ENCODE measurements around the gene LRRC37B.
"Not testable (repeated sequence)": the region's sequence is repeated elsewhere in the genome, so short reads cannot be mapped to it uniquely, and the experiment has no call there.

LRRC37B gene

GRCh38 chr17:32020943-32021614, 13.9 kb downstream of the LRRC37B start:
- Mint-ChIP-seq H3K36me3 (peaks cover 6% of the 10 kb centered on the region), H3K27ac (no peak overlapping the region), H3K9me3 (ENCODE audit: low read depth) (no peaks in the 10 kb centered on the region), H3K4me1 (ENCODE audit: low read depth) (peaks cover 14% of the 10 kb centered on the region), H3K27me3 (no peaks in the 10 kb centered on the region), H3K4me3 (no peak overlapping the region)

- Mint-ChIP-seq H3K4me3 (no peak overlapping the region), H3K27ac (no peak overlapping the region), H3K9me3 (ENCODE audit: low read depth) (no peaks in the 10 kb centered on the region), H3K4me1 (ENCODE audit: low read depth) (peaks cover 9% of the 10 kb centered on the region), H3K36me3 (peaks cover 4% of the 10 kb centered on the region), H3K27me3 (no peaks in the 10 kb centered on the region)
These were observed 14.4 kb downstream of the LRRC37B start for GRCh38 chr17:32021615-32021955.

GRCh38 chr17:32022554-32022953, 15.4 kb downstream of the LRRC37B start:
- not testable (repeated sequence) for H3K36me3 Mint-ChIP-seq; H3K4me3 Mint-ChIP-seq; H3K27ac Mint-ChIP-seq; H3K9me3 Mint-ChIP-seq (ENCODE audit: low read depth); H3K4me1 Mint-ChIP-seq (ENCODE audit: low read depth); H3K27me3 Mint-ChIP-seq

GRCh38 chr17:32027271-32027670, 20.1 kb downstream of the LRRC37B start:
- H3K4me3 Mint-ChIP-seq; H3K9me3 Mint-ChIP-seq (ENCODE audit: low read depth); H3K36me3 Mint-ChIP-seq; H3K27me3 Mint-ChIP-seq; H3K27ac Mint-ChIP-seq; H3K4me1 Mint-ChIP-seq (ENCODE audit: low read depth): not testable (repeated sequence)

GRCh38 chr17:32033223-32033622, 26.0 kb downstream of the LRRC37B start:
- H3K36me3 Mint-ChIP-seq: peaks cover 2% of the 10 kb centered on the region
- H3K9me3 Mint-ChIP-seq (ENCODE audit: low read depth): no peaks in the 10 kb centered on the region
- no peak overlapping the region for H3K27ac Mint-ChIP-seq
- no peak overlapping the region for H3K4me3 Mint-ChIP-seq
- no peaks in the 10 kb centered on the region for H3K27me3 Mint-ChIP-seq
- H3K4me1 Mint-ChIP-seq (ENCODE audit: low read depth): no peaks in the 10 kb centered on the region

- H3K4me1 Mint-ChIP-seq (ENCODE audit: low read depth); H3K27ac Mint-ChIP-seq; H3K4me3 Mint-ChIP-seq; H3K36me3 Mint-ChIP-seq; H3K27me3 Mint-ChIP-seq; H3K9me3 Mint-ChIP-seq (ENCODE audit: low read depth): not testable (repeated sequence)
These were observed 26.6 kb downstream of the LRRC37B start for GRCh38 chr17:32033812-32034211.

GRCh38 chr17:32040246-32040645, 33.1 kb downstream of the LRRC37B start:
- H3K27ac Mint-ChIP-seq; H3K4me3 Mint-ChIP-seq; H3K36me3 Mint-ChIP-seq; H3K4me1 Mint-ChIP-seq (ENCODE audit: low read depth); H3K27me3 Mint-ChIP-seq; H3K9me3 Mint-ChIP-seq (ENCODE audit: low read depth): not testable (repeated sequence)

GRCh38 chr17:32041306-32041875, 34.2 kb downstream of the LRRC37B start:
- not testable (repeated sequence) for H3K9me3 Mint-ChIP-seq (ENCODE audit: low read depth); H3K4me3 Mint-ChIP-seq; H3K36me3 Mint-ChIP-seq; H3K27me3 Mint-ChIP-seq; H3K27ac Mint-ChIP-seq; H3K4me1 Mint-ChIP-seq (ENCODE audit: low read depth)

GRCh38 chr17:32042266-32042665, 35.1 kb downstream of the LRRC37B start:
- H3K36me3 Mint-ChIP-seq; H3K4me3 Mint-ChIP-seq; H3K27me3 Mint-ChIP-seq; H3K4me1 Mint-ChIP-seq (ENCODE audit: low read depth); H3K27ac Mint-ChIP-seq; H3K9me3 Mint-ChIP-seq (ENCODE audit: low read depth): not testable (repeated sequence)

GRCh38 chr17:32045611-32046010, 38.4 kb downstream of the LRRC37B start:
- H3K27ac Mint-ChIP-seq; H3K4me1 Mint-ChIP-seq (ENCODE audit: low read depth); H3K4me3 Mint-ChIP-seq: not testable (repeated sequence)

GRCh38 chr17:32047663-32048062, 40.5 kb downstream of the LRRC37B start:
- H3K27me3 Mint-ChIP-seq: not testable (repeated sequence)

More at GRCh38 chr17:32045611-32046010, 38.4 kb downstream of the LRRC37B start:
- H3K36me3 Mint-ChIP-seq; H3K27me3 Mint-ChIP-seq; H3K9me3 Mint-ChIP-seq (ENCODE audit: low read depth): not testable (repeated sequence)

GRCh38 chr17:32054985-32055384, 47.8 kb downstream of the LRRC37B start:
- H3K27ac Mint-ChIP-seq; H3K4me1 Mint-ChIP-seq (ENCODE audit: low read depth); H3K9me3 Mint-ChIP-seq (ENCODE audit: low read depth): not testable (repeated sequence)

More at GRCh38 chr17:32047663-32048062, 40.5 kb downstream of the LRRC37B start:
- not testable (repeated sequence) for H3K36me3 Mint-ChIP-seq; H3K4me3 Mint-ChIP-seq; H3K27ac Mint-ChIP-seq; H3K9me3 Mint-ChIP-seq (ENCODE audit: low read depth); H3K4me1 Mint-ChIP-seq (ENCODE audit: low read depth)

GRCh38 chr17:32055425-32055824, 48.2 kb downstream of the LRRC37B start:
- not testable (repeated sequence) for H3K9me3 Mint-ChIP-seq (ENCODE audit: low read depth); H3K36me3 Mint-ChIP-seq; H3K4me3 Mint-ChIP-seq; H3K27ac Mint-ChIP-seq; H3K27me3 Mint-ChIP-seq; H3K4me1 Mint-ChIP-seq (ENCODE audit: low read depth)

More at GRCh38 chr17:32054985-32055384, 47.8 kb downstream of the LRRC37B start:
- not testable (repeated sequence) for H3K36me3 Mint-ChIP-seq, H3K4me3 Mint-ChIP-seq, H3K27me3 Mint-ChIP-seq

- not testable (repeated sequence) for H3K4me3 Mint-ChIP-seq; H3K27me3 Mint-ChIP-seq; H3K36me3 Mint-ChIP-seq; H3K9me3 Mint-ChIP-seq (ENCODE audit: low read depth); H3K4me1 Mint-ChIP-seq (ENCODE audit: low read depth); H3K27ac Mint-ChIP-seq
These were observed 49.3 kb downstream of the LRRC37B start for GRCh38 chr17:32056500-32056899.

- H3K27ac Mint-ChIP-seq; H3K4me1 Mint-ChIP-seq (ENCODE audit: low read depth); H3K27me3 Mint-ChIP-seq; H3K4me3 Mint-ChIP-seq; H3K9me3 Mint-ChIP-seq (ENCODE audit: low read depth); H3K36me3 Mint-ChIP-seq: not testable (repeated sequence)
These were observed 50.4 kb downstream of the LRRC37B start for GRCh38 chr17:32057460-32058105.

- not testable (repeated sequence) for H3K27ac Mint-ChIP-seq; H3K36me3 Mint-ChIP-seq; H3K9me3 Mint-ChIP-seq (ENCODE audit: low read depth); H3K4me3 Mint-ChIP-seq; H3K4me1 Mint-ChIP-seq (ENCODE audit: low read depth); H3K27me3 Mint-ChIP-seq
These were observed 53.5 kb downstream of the LRRC37B start for GRCh38 chr17:32060695-32061094.
